Forelimb muscle (tissue), 1 donor: Measurements from ENCODE around the gene TSPAN18. TPM values are rescaled to one million over a fixed set of nuclear protein-coding genes. Genes with fewer than 3 reads are reported as not detected.

Source experiments
- DNase-seq: peaks from one replicate; pipeline ENCODE4 v3.0.0-alpha.2; 2013; ENCODE audit warnings: low read depth
- polyA plus RNA-seq: library from polyadenylated mRNA; unstranded; fragments of 120-200 nt; gene quantifications from one replicate; pipeline ENCODE4 v1.2.1, GENCODE V29; 2013; ENCODE audit not compliant: insufficient read length

The TSPAN18 gene
- polyA plus RNA-seq, 1 donor, result 37.2 TPM

DNA sequence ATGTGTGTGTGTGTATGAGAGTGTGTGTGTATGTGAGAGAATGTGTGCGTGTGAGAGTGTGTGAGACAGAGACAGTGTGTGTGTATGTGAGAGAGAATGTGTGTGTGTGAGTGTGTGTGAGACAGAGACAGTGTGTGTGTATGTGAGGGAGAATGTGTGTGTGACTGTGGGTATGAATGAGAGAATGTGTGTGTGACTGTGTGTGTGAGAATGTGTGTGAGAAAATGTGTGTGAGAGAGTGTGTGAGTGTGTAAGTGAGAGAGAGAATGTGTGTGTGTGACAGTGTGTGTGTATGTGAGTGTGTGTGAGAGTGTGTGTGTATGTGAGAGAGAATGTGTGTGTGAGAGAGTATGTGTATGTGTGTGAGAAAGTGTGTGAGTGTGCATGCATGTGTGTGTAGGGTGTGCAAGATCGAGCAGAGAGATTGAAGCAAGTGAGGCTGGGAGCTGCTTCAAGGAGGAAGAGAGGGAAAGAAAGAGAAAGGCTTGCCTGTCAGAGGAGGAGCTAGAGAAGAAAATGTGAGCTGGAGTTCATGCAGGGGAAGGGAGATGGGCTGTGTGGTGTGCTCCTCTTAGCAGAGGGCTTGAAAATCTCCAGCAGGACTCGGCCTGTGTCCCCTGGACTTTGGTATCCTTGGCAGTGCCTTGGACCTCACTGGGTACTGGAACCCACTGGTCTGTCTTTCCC, 251.7 kb downstream of the TSPAN18 start:
- no peak for DNase-seq

DNA sequence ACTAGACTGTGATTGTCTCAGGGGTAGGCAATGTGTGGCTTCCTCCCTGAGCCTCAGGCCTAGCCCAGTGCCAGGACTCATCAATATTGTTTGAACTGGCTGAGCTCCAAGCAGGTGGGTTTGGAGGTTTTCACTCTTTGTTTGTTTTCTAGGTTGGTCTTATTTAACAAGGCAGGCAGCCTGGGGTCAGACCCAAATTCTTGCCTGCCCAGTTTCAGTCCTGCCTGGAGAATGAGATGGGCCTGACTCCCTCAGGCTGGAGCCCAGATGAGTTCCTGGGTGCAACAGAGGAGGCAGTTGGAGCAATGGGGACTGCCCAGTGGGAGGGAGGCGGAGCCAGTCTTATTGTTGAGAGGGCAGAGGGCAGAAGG, 252.2 kb downstream of the TSPAN18 start:
- no peak for DNase-seq

DNA sequence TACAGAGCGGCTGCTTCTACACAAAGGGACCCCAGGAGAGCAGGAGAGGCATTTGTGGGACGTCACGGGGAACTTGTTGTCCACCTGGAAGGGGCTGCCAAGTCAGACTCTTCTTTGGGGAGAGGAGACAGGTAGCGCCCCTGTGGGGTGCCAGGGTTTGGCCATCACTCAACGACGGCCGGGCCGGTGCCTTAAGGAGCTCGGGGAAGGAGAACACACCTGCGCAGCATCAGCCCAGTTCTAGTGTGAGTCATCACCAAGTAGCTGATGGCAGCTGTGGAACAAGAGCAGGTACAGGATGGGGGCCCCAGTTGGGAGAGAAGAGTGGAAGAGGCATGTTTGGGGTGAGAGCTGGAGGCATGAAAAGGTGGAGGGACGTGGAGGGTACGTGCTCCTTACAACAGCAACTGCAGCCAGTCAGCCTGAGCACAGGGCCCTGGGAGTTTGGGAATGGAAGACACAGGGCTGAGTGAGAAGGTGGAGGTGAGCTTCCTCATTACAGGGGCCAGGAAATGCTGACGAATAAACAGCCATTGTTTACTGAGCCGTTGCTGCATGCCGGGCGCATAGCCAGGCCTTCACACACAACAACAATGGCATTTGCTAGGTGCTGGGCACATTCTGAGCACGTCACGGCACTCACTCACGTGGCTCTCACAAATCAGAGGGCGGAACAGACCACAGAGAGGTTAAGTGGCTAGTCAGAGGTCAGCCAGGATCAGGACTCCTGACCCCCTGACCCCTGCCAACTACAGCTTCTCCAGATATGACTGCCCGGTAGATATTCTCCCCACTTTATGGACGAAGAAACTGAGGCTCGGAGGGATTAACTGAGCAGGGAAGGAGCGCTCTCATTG, 253.0 kb downstream of the TSPAN18 start:
- no peak for DNase-seq

DNA sequence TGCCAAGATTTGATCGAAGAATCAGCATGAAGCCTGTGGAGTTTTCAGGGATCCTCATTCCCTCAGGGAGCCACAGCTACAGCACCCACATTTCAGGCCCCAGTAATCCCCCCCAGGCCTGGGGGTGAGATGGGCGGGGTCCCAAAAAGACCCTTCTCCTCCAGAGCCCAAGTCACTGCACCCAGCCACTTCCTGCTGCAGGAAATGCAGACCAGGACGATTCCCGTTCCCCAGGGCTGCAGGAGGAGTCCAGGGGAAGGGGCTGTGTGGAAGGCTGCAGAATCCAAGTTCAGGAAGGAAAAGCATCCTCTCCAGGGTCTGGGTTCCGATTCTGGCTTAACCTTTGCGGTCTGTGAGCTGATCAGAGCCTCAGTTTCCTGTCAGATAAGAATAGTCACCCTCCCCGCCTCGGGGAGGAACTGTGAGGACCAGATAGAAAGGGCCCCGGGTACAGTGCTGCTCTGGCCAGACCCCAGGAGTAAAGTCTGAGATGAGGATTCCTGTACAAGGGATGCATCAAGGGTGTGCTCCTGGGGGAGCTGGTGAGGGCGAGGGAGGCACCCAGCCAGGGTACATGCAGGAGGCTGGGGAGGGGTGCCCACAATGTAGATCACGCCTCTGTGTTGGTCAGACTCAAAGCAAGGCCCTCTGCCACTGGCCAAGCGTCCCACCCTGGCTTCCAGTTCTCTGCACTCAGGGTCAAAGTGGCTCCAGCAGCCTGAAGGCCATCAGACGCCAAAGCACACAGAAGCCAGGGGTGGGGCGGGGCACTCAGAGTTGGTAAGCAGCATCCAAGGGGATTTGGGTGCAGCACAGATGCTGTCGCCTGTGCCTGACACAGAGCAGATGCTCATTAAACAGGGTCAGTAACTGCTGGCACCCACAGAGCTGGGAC, 254.0 kb downstream of the TSPAN18 start:
- no peak for DNase-seq

Other genes starting within 250 kb of the TSPAN18 start
- gene CD82, start 161.3 kb upstream of the TSPAN18 start, polyA plus RNA-seq, result 77.0 TPM
- 40.4 TPM for gene TP53I11, start 223.9 kb downstream of the TSPAN18 start, polyA plus RNA-seq